Fibroblast of lung (primary cell): ENCODE data around the gene DACH2.

Experiments
- CTCF ChIP-seq, 2 donors: IDR thresholded peaks in 1 of 2; conservative IDR thresholded peaks in 1 of 2; 1 replicate in 1 of 2; 2 replicates in 1 of 2; pipeline ENCODE4 v1.5.1; 2011 to 2012; ENCODE audit warnings: low read length in 2 of 2, control low read depth in 1 of 2, inconsistent platforms in 1 of 2, low read depth in 1 of 2, mild to moderate bottlenecking in 1 of 2
- EZH2 ChIP-seq: IDR thresholded peaks from 2 replicates; pipeline ENCODE4 v1.5.1; 2012; ENCODE audit warnings: low read length, control low read depth, mild to moderate bottlenecking; ENCODE audit errors: missing control alignments

- TF ChIP-seq CTCF (conservative IDR thresholded peaks at IDR 0.05 in 1 of 2, IDR thresholded peaks at IDR 0.05 in 1 of 2; ENCODE audit: low read depth in 1 of 2, low read length in 2 of 2): no peak
- TF ChIP-seq EZH2: no peak
Observed at GRCh38 chrX:86383681-86384540, 235.7 kb downstream of the DACH2 start.
